HUES6 (cell line): ENCODE results near the gene ANKEF1.

Source experiments
- H3K27ac ChIP-seq: 2 replicates; pipeline ENCODE4 v1.7.0; 2013; ENCODE audit warnings: low read depth, mild to moderate bottlenecking, low read length, inconsistent platforms
- H3K27me3 ChIP-seq: 2 replicates; pipeline ENCODE4 v1.6.1; 2013; ENCODE audit warnings: low read length; ENCODE audit not compliant: control insufficient read depth, insufficient read depth
- H3K36me3 ChIP-seq: 2 replicates; pipeline ENCODE4 v1.6.1; 2013; ENCODE audit warnings: low read length; ENCODE audit not compliant: control insufficient read depth, insufficient read depth
- H3K4me1 ChIP-seq: 2 replicates; pipeline ENCODE4 v1.6.1; 2013; ENCODE audit warnings: low read length; ENCODE audit not compliant: control insufficient read depth, insufficient read depth
- H3K4me3 ChIP-seq: 2 replicates; pipeline ENCODE4 v1.5.1; 2013; ENCODE audit warnings: low read depth, low read length
- H3K9ac ChIP-seq: one replicate; pipeline ENCODE4 v1.6.1; 2013; ENCODE audit warnings: mild to moderate bottlenecking, low read length
- H3K9me3 ChIP-seq: 2 replicates; pipeline ENCODE4 v1.6.1; 2013; ENCODE audit warnings: low read depth, low read length; ENCODE audit not compliant: control insufficient read depth, insufficient read depth

The ANKEF1 gene

DNA sequence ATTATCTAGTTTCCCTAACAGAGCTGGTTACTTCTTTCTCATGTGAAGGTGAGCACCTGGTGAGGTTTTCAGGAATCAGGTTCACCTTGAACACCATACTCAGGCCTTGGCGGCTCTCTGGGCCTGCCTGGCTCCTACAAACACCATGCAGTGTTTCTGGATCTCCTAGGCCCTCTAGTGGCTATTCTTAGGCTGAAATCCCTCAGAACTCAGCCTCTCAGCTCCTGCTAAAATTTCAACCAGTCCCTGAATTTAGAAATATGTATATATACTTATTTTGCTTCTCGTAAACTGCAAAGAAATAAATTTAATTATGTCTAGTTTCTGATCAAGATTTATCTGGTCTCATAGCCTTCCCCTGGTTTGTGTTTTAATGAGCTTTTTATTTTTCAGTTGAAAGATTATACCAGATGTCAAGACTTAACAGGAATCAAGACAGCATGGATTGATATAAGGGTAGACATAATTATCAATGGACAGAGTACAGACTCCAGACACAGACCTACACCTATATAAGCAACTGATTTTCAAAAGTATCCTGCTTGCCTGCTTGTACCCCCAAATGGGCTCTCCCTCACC, 55.9 kb downstream of the ANKEF1 start:
- Histone ChIP-seq H3K27ac (no peak overlapping the region), H3K27me3 (no peaks in the 10 kb centered on the region), H3K4me1 (peaks cover 16% of the 10 kb centered on the region; the same call in 1 of the 2 replicates), H3K4me3 (no peak overlapping the region), H3K9ac (no peak overlapping the region), H3K36me3 (no peaks in the 10 kb centered on the region), H3K9me3 (no peaks in the 10 kb centered on the region)

DNA sequence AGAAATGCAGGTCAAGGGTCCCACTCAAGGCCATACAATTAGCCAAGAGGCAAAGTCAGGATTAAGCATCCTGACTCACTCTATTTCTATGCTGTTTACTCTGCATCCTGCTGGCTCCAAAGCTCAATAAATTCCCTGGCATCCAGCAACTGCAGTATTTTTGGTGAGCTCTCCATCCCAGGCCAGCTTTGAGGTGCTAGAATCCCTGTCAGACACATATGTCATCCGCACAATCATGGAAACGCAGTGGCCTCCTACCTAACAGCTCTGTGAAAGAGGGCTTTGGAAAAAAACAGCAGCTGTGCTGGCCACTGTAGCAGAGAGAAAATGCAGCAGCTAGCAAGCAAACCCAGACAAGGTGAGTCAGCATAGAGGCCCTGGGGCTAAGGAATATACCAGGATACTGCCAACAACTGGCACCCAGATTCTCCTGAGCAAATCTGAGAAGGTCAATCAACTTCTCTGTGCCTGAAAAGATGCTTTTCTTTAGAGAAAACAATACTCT, 58.4 kb downstream of the ANKEF1 start:
- H3K4me3 ChIP-seq = no peak overlapping the region
- no peaks in the 10 kb centered on the region for H3K36me3 ChIP-seq

DNA sequence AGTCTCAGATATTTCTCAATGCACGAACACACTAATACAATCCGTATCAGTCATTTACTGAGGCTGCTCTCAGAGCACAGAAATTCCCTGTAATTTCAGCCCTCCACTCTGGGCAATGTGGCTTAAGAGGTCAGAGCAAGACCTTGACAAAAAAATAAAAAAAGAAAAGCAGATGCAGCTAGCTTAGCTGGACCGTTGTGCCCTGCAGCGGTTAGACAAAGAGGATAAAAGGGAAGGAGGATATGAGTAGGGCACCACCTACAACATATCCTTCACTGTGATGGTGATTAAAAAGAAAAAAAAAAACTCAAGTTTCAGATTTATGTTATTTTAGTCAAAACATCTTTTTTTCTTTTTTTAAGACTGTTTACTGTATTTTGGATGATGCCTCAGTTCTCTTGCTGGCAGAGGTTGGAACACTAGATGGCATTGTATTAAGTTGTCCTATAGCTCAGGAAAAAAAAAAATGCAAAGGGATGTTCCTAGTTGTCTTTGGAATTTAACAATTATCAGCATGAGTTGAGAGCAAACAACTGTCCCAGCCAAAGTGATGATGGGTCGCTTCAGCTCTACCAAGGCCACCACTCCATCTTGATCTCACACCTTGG, 59.9 kb downstream of the ANKEF1 start:
- peaks cover 2% of the 10 kb centered on the region; the same call in 1 of the 2 replicates for H3K9me3 ChIP-seq
- peaks cover 16% of the 10 kb centered on the region; the same call in 1 of the 2 replicates for H3K4me1 ChIP-seq
- H3K36me3 ChIP-seq = no peaks in the 10 kb centered on the region
- H3K27ac ChIP-seq = no peak overlapping the region
- H3K27me3 ChIP-seq = no peaks in the 10 kb centered on the region
- no peak overlapping the region for H3K4me3 ChIP-seq
- no peak overlapping the region for H3K9ac ChIP-seq

More for the DNA sequence above, 58.4 kb downstream of the ANKEF1 start:
- Histone ChIP-seq H3K4me1 (peaks cover 16% of the 10 kb centered on the region; the same call in 1 of the 2 replicates), H3K27ac (no peak overlapping the region), H3K9ac (no peak overlapping the region), H3K27me3 (no peaks in the 10 kb centered on the region), H3K9me3 (no peaks in the 10 kb centered on the region)

DNA sequence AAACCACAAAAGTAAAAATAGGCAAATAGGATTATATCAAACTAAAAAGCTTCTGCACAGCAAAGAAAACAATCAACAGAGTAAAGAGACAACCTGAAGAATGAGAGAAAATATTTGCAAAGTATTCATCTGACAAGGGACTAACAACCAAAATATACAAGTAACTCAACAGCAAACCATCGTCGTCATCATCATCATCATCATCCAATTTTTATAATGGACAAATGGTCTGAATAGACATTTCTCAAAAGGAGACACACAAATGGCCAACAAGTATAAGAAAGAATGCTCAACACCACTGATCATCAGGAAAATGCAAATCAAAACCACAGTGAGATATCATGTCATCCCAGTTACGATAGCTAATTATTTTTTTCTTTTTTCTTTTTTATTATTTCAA, 62.0 kb downstream of the ANKEF1 start:
- no peaks in the 10 kb centered on the region for H3K27me3 ChIP-seq
- no peak overlapping the region for H3K9ac ChIP-seq
- H3K36me3 ChIP-seq = no peaks in the 10 kb centered on the region
- no peak overlapping the region for H3K4me3 ChIP-seq
- peaks cover 2% of the 10 kb centered on the region; the same call in 1 of the 2 replicates for H3K9me3 ChIP-seq
- no peak overlapping the region for H3K27ac ChIP-seq
- H3K4me1 ChIP-seq = peaks cover 16% of the 10 kb centered on the region; the same call in 1 of the 2 replicates

DNA sequence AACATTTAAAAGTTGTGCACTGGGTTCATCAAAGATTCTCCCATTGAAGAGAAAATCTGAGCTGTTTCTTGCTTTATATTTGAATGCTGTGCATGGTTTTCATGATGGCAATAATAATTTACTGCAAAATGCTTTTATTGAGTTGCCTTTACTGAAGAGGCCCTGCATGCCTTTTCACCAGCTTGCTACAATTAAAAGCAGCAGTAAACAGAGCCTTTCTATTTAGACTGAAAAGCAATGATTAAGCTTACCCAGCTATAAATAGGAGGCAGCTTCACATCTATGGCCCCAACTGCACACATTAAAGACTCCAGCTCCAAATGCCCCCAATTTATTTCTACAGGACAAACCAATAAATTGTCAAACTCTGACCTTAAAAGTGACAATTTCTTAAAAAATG, 70.3 kb downstream of the ANKEF1 start:
- H3K9me3 ChIP-seq = no peaks in the 10 kb centered on the region
- no peak overlapping the region for H3K9ac ChIP-seq
- no peaks in the 10 kb centered on the region for H3K4me1 ChIP-seq
- H3K4me3 ChIP-seq = no peak overlapping the region
- H3K27me3 ChIP-seq = no peaks in the 10 kb centered on the region
- no peak overlapping the region for H3K27ac ChIP-seq
- H3K36me3 ChIP-seq = no peaks in the 10 kb centered on the region
